ENCODE data around the gene GADD45A. TPM values are rescaled to one million over a fixed set of nuclear protein-coding genes. Genes with fewer than 3 reads are reported as not detected.

Gene GADD45A
- polyA plus RNA-seq, 3 donors = 7.5 to 14.3 (median 9.6) TPM

DNA sequence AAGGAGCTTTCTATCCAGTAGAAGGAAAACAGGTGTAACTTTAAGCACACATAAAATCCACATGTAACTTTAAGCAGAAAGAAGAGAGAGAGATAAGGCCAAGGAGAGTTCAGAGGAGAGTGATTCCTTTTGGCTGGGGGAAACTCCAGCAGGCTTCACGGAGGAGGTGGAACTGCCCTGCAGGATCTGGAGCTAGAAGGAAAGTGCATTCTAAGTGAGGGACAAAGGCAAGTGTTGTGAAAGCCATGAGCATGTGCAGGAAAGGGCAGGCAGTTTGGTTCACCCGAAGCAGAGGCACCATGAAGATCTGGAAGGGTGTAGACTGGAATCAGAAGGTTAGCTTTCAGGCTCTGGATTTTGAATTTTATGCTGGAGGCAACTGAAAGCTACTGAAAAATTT, 46.3 kb downstream of the GADD45A start:
- Histone ChIP-seq H3K4me1 (ENCODE audit: control insufficient read depth in 1 of 2, insufficient read depth in 2 of 2, low read length in 2 of 2) (peaks cover 15 to 16% of the 10 kb centered on the region in 2 donors), H3K9ac (ENCODE audit: insufficient read depth, low read length, poor library complexity, severe bottlenecking) (no peak overlapping the region), H3K4me3 (replicated peaks in 1 of 3; ENCODE audit: low read depth in 2 of 3, low read length in 3 of 3) (no peak overlapping the region), H3K36me3 (replicated peaks in 1 of 2; ENCODE audit: control insufficient read depth in 1 of 2, insufficient read depth in 2 of 2, low read length in 2 of 2) (no peaks in the 10 kb centered on the region), H3K79me2 (ENCODE audit: insufficient read depth, low read length) (no peaks in the 10 kb centered on the region), H3K27ac (ENCODE audit: low read depth in 1 of 2, low read length in 2 of 2) (no peak overlapping the region), H3K27me3 (ENCODE audit: control insufficient read depth in 2 of 2, insufficient read depth in 2 of 2, low read length in 2 of 2) (no peaks in the 10 kb centered on the region), H2AFZ (ENCODE audit: insufficient read depth, low read depth, low read length, poor library complexity, severe bottlenecking) (no peak overlapping the region), H3K9me3 (replicated peaks in 1 of 2; ENCODE audit: control insufficient read depth in 1 of 2, insufficient read depth in 1 of 2, low read length in 2 of 2) (no peaks in the 10 kb centered on the region), H4K20me1 (ENCODE audit: insufficient read depth, low read length) (no peaks in the 10 kb centered on the region), H3K4me2 (replicated peaks; ENCODE audit: extremely low read depth, low read length, poor library complexity, severe bottlenecking) (no peak overlapping the region)
- H3K4me3 Mint-ChIP-seq = no peak overlapping the region
- no peaks in the 10 kb centered on the region for H3K9me3 Mint-ChIP-seq
- WGBS (ENCODE audit: insufficient coverage) = 33% methylated on average over 1 of the region's 2 CpGs
- H3K27ac Mint-ChIP-seq = peak overlapping the region in 1 of 7 donors; percentile 62
- H3K36me3 Mint-ChIP-seq = no peaks in the 10 kb centered on the region
- H3K4me1 Mint-ChIP-seq = peaks cover 35% of the 10 kb centered on the region
- intact Hi-C loops (cut with micrococcal nuclease) = no loop called here
- peaks cover 0 to 1% (median 0%) of the 10 kb centered on the region in 3 donors for H3K27me3 Mint-ChIP-seq (ENCODE audit: low read depth in 3 of 3)
- TF ChIP-seq, protein P1, sequence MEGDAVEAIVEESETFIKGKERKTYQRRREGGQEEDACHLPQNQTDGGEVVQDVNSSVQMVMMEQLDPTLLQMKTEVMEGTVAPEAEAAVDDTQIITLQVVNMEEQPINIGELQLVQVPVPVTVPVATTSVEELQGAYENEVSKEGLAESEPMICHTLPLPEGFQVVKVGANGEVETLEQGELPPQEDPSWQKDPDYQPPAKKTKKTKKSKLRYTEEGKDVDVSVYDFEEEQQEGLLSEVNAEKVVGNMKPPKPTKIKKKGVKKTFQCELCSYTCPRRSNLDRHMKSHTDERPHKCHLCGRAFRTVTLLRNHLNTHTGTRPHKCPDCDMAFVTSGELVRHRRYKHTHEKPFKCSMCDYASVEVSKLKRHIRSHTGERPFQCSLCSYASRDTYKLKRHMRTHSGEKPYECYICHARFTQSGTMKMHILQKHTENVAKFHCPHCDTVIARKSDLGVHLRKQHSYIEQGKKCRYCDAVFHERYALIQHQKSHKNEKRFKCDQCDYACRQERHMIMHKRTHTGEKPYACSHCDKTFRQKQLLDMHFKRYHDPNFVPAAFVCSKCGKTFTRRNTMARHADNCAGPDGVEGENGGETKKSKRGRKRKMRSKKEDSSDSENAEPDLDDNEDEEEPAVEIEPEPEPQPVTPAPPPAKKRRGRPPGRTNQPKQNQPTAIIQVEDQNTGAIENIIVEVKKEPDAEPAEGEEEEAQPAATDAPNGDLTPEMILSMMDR (IDR thresholded peaks at IDR 0.05) = no peak
- DNase-seq = no peak

DNA sequence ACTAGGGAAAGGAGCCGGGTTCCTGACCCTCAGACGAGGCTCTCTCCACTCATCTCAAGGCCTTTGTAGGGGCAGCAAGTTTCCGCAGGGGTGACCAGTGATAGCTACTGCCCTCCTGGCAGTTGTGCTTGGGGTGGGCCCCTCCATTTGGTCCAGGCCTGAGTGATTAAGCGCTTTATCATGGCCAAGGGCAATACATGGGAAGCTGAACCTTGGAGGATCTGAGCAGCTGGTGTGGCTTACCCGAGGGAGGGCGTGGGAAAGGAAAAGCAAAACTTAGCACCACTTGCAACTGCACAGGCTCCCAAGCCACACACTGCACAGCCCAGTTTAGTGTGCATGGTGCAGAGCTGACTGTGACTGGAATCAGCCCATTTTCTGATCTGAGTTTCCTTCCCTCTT, 47.8 kb downstream of the GADD45A start:
- Mint-ChIP-seq H3K36me3 (no peaks in the 10 kb centered on the region), H3K27ac (peak overlapping the region in 2 of 7 donors; percentile 2 to 71), H3K9me3 (no peaks in the 10 kb centered on the region), H3K4me3 (no peak overlapping the region), H3K27me3 (ENCODE audit: low read depth in 3 of 3) (peaks cover 0 to 1% (median 0%) of the 10 kb centered on the region in 3 donors), H3K4me1 (peaks cover 43% of the 10 kb centered on the region)
- H3K27me3 ChIP-seq (ENCODE audit: control insufficient read depth in 2 of 2, insufficient read depth in 2 of 2, low read length in 2 of 2) = no peaks in the 10 kb centered on the region
- TF ChIP-seq, protein P1 (IDR thresholded peaks at IDR 0.05) = no peak
- H3K36me3 ChIP-seq (replicated peaks in 1 of 2; ENCODE audit: control insufficient read depth in 1 of 2, insufficient read depth in 2 of 2, low read length in 2 of 2) = no peaks in the 10 kb centered on the region
- H3K9me3 ChIP-seq (replicated peaks in 1 of 2; ENCODE audit: control insufficient read depth in 1 of 2, insufficient read depth in 1 of 2, low read length in 2 of 2) = no peaks in the 10 kb centered on the region
- no peak overlapping the region for H3K4me2 ChIP-seq (replicated peaks; ENCODE audit: extremely low read depth, low read length, poor library complexity, severe bottlenecking)
- no peak for DNase-seq
- H3K9ac ChIP-seq (ENCODE audit: insufficient read depth, low read length, poor library complexity, severe bottlenecking) = no peak overlapping the region
- no peaks in the 10 kb centered on the region for H3K79me2 ChIP-seq (ENCODE audit: insufficient read depth, low read length)
- peaks cover 18 to 20% of the 10 kb centered on the region in 2 donors for H3K4me1 ChIP-seq (ENCODE audit: control insufficient read depth in 1 of 2, insufficient read depth in 2 of 2, low read length in 2 of 2)
- H3K4me3 ChIP-seq (replicated peaks in 1 of 3; ENCODE audit: low read depth in 2 of 3, low read length in 3 of 3) = no peak overlapping the region
- no peaks in the 10 kb centered on the region for H4K20me1 ChIP-seq (ENCODE audit: insufficient read depth, low read length)
- no peak overlapping the region for H3K27ac ChIP-seq (ENCODE audit: low read depth in 1 of 2, low read length in 2 of 2)
- WGBS (ENCODE audit: insufficient coverage) = 80% methylated on average over 1 of the region's 6 CpGs
- intact Hi-C loops (cut with micrococcal nuclease) = no loop called here
- peak overlapping the region; percentile 32 for H2AFZ ChIP-seq (ENCODE audit: insufficient read depth, low read depth, low read length, poor library complexity, severe bottlenecking)
